Measurements from ENCODE around the gene PHYH.

DNA sequence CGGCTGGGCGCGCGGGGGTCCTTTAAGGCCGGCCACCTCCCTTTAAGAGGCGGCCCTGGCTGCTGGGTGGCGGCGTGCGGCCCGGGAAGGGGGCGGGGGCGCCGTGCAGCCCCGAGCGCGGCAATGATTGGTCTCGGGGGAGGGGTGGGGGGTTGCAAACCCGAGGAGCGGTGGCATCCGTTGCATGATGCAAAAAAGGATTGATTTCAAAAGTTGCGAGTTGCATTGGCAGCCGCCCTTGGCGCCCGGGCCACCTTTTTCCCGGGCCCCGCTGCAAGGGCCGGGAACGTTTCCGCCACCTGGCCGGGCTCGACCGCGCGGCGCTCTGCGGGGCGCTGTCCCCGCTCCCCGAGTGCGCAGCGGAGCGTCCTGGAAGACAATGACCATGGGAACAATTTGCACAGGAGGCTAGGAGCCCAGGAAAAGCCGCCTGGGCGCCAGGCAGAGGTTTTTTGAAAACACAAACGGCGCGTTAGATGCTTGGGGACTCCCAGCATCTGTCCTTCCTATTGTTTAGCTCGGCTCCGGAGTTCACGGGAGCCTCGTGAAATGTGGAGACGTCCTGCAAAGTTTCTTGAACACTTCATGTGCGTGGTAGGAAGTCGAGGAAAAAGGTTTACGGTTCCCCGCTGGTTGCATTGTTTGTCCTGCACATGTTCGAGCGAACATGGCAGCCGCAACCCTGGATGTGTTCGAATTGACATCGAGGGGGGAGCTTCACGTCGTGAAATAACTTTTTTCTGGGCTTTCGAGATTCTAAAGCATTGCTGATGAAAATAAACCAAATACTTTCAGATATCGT is 48.6 kb upstream of the PHYH start, which contains the start of gene SEPHS1:
- no peak for TF ChIP-seq EP300 (IDR thresholded peaks at IDR 0.05)
- TF ChIP-seq POLR2A (IDR thresholded peaks at IDR 0.05) = no peak
- TF ChIP-seq CTCF (IDR thresholded peaks at IDR 0.05) = peak in 1 of 4 experiments; percentile 3
- TF ChIP-seq POLR2AphosphoS5 (IDR thresholded peaks at IDR 0.05) = peak in 2 of 4 donors; percentile 40 to 41

All from sigmoid colon (tissue), 4 donors.